ENCODE measurements around the gene ROBO2.

The ROBO2 gene

DNA sequence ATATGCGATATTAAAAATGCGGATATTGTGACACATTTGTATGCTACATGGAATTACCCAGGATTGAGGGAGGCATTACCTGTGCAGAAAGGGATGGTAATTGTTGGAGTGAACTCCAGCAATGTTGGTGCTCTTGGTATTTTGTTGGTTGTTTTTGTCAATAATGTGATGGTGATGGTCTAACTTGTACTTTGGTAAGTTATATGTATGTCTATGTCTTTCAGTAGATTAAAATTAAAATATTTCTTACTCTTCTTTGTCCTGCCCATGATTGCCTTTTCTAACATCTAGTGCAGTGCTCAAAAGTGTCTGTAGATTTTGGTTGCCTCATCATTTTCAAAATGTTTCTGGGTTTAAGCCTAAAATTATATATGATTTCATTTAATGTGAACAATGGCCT is 192.7 kb downstream of the ROBO2 start:
- no peak overlapping the region for H3K4me3 ChIP-seq
- DNase-seq (ENCODE audit: low spot score): no peak
- H3K27ac ChIP-seq: no peak overlapping the region
- no peak for TF ChIP-seq CTCF (IDR thresholded peaks at IDR 0.05)

GRCh38 chr3:77234004-77234403 is 194.1 kb downstream of the ROBO2 start:
- no peak for DNase-seq (ENCODE audit: low spot score)
- Histone ChIP-seq H3K4me3 (no peak overlapping the region), H3K27ac (no peak overlapping the region)

GRCh38 chr3:77236118-77236517 is 196.2 kb downstream of the ROBO2 start:
- H3K4me3 ChIP-seq: no peak overlapping the region
- H3K27ac ChIP-seq: no peak overlapping the region
- no peak for TF ChIP-seq CTCF (IDR thresholded peaks at IDR 0.05)
- DNase-seq (ENCODE audit: low spot score): no peak

More at GRCh38 chr3:77234004-77234403, 194.1 kb downstream of the ROBO2 start:
- no peak for TF ChIP-seq CTCF (IDR thresholded peaks at IDR 0.05)

DNA sequence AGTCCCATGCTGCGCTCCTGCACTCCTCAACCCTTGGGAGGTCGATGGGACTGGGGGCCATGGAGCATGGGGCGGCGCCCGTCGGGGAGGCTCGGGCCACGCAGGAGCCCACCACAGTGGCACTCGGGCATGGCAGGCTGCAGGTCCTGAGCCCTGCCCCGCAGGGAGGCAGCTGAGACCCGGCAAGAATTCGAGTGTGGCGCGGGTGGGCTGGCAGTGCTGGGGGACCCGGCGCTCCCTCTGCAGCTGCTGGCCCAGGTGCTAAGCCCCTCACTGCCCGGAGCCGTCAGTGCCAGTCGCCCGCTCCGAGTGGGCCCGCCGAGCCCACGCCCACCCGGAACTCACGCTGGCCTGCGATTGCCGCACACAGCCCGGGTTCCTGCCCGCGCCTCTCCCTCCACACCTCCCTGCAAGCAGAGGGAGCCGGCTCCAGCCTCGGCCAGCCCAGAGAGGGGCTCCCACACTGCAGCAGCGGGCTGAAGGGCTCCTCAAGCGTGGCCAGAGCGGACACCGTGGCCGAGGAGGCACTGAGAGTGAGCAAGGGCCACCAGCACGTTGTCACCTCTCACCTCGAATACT is 200.3 kb downstream of the ROBO2 start:
- no peak overlapping the region for H3K4me3 ChIP-seq
- no peak for DNase-seq (ENCODE audit: low spot score)
- no peak for TF ChIP-seq CTCF (IDR thresholded peaks at IDR 0.05)
- H3K27ac ChIP-seq: no peak overlapping the region

GRCh38 chr3:77242371-77242770 is 202.5 kb downstream of the ROBO2 start:
- DNase-seq (ENCODE audit: low spot score): no peak
- no peak overlapping the region for H3K4me3 ChIP-seq
- no peak overlapping the region for H3K27ac ChIP-seq
- TF ChIP-seq CTCF (IDR thresholded peaks at IDR 0.05): no peak

GRCh38 chr3:77244981-77245380 is 205.1 kb downstream of the ROBO2 start:
- TF ChIP-seq CTCF (IDR thresholded peaks at IDR 0.05): no peak
- H3K4me3 ChIP-seq: no peak overlapping the region
- H3K27ac ChIP-seq: peak overlapping the region; percentile 11 to 41
- DNase-seq (ENCODE audit: low spot score): no peak

- Histone ChIP-seq H3K4me3 (no peak overlapping the region), H3K27ac (peak overlapping the region in 1 of 2 donors; percentile 49)
- TF ChIP-seq CTCF (IDR thresholded peaks at IDR 0.05): no peak
- no peak for DNase-seq (ENCODE audit: low spot score)
Measured at GRCh38 chr3:77247061-77247460, 207.2 kb downstream of the ROBO2 start.
